Astrocyte (in vitro differentiated cells and primary cell): ENCODE data around the gene AFG1L. TPM values are rescaled to one million over a fixed set of nuclear protein-coding genes. Genes with fewer than 3 reads are reported as not detected.
A peak's percentile ranks its signal among the peaks of the same experiment; 100 is the strongest.

Experiments
- DNase-seq: peaks from one replicate; pipeline ENCODE4 v3.0.0-alpha.2; 2010; ENCODE audit warnings: low read depth
- FAIRE-seq: peaks from 2 replicates; lab custom pipeline; 2011; peaks lifted over from hg19 to GRCh38; lab: Jason Lieb, UNC
- H2AFZ ChIP-seq: 2 replicates; pipeline ENCODE4 v1.6.0; 2012; ENCODE audit warnings: low read depth, low read length, inconsistent platforms
- H3K27ac ChIP-seq: 2 replicates; pipeline ENCODE4 v1.5.1; 2011; ENCODE audit warnings: low read depth, low read length, inconsistent platforms
- H3K27me3 ChIP-seq: 2 replicates; pipeline ENCODE4 v1.6.0; 2011; ENCODE audit warnings: low read length, inconsistent platforms; ENCODE audit not compliant: insufficient read depth
- H3K36me3 ChIP-seq: 2 replicates; pipeline ENCODE4 v1.5.1; 2011; ENCODE audit warnings: low read length, inconsistent platforms; ENCODE audit not compliant: insufficient read depth
- H3K4me1 ChIP-seq: 2 replicates; pipeline ENCODE4 v1.5.1; 2011; ENCODE audit warnings: low read length, inconsistent platforms; ENCODE audit not compliant: insufficient read depth
- H3K4me2 ChIP-seq: 2 replicates; pipeline ENCODE4 v1.6.0; 2012; ENCODE audit warnings: low read length, inconsistent platforms
- H3K4me3 ChIP-seq: 2 replicates; pipeline ENCODE4 v1.5.1; 2011; ENCODE audit warnings: low read depth, mild to moderate bottlenecking, low read length, inconsistent platforms; ENCODE audit not compliant: insufficient read depth
- H3K79me2 ChIP-seq: 2 replicates; pipeline ENCODE4 v1.6.0; 2012; ENCODE audit warnings: mild to moderate bottlenecking, low read length, inconsistent platforms; ENCODE audit not compliant: insufficient read depth
- H3K9ac ChIP-seq: 2 replicates; pipeline ENCODE4 v1.6.0; 2012; ENCODE audit warnings: mild to moderate bottlenecking, low read length, inconsistent platforms
- H3K9me3 ChIP-seq: 2 replicates; pipeline ENCODE4 v1.5.1; 2012; ENCODE audit warnings: low read depth, mild to moderate bottlenecking, low read length, inconsistent platforms; ENCODE audit not compliant: insufficient read depth
- H4K20me1 ChIP-seq: 2 replicates; pipeline ENCODE4 v1.6.0; 2012; ENCODE audit warnings: low read length, inconsistent platforms; ENCODE audit not compliant: insufficient read depth
- H3K27ac Mint-ChIP-seq: one replicate; pipeline ENCODE4 v1.8.0; 2021; ENCODE audit warnings: mild to moderate bottlenecking, mixed read lengths; ENCODE audit not compliant: unreplicated experiment
- H3K27me3 Mint-ChIP-seq: one replicate; pipeline ENCODE4 v1.8.0; 2021; ENCODE audit warnings: low read depth, mixed read lengths; ENCODE audit not compliant: unreplicated experiment
- H3K36me3 Mint-ChIP-seq: one replicate; pipeline ENCODE4 v1.8.0; 2021; ENCODE audit warnings: low read depth, mixed read lengths; ENCODE audit not compliant: unreplicated experiment
- H3K4me1 Mint-ChIP-seq: one replicate; pipeline ENCODE4 v1.8.0; 2021; ENCODE audit warnings: low read depth, mixed read lengths; ENCODE audit not compliant: unreplicated experiment
- H3K4me3 Mint-ChIP-seq: one replicate; pipeline ENCODE4 v1.8.0; 2021; ENCODE audit warnings: mild to moderate bottlenecking, moderate library complexity, mixed read lengths; ENCODE audit not compliant: unreplicated experiment
- H3K9me3 Mint-ChIP-seq: one replicate; pipeline ENCODE4 v1.8.0; 2021; ENCODE audit warnings: mild to moderate bottlenecking, mixed read lengths; ENCODE audit not compliant: unreplicated experiment
- EZH2 ChIP-seq: IDR thresholded peaks from 2 replicates; pipeline ENCODE4 v1.6.1; 2012; ENCODE audit warnings: mild to moderate bottlenecking, low read length, inconsistent platforms; ENCODE audit not compliant: insufficient read depth
- total RNA-seq: library from RNA; stranded (reverse); gene quantifications from 2 replicates; pipeline ENCODE4 v1.2.1, GENCODE V29; 2021
- TF ChIP-seq, protein P1 (sequence below): IDR thresholded peaks from 2 replicates; pipeline ENCODE4 v1.5.1; 2011; ENCODE audit warnings: low read depth, mild to moderate bottlenecking, inconsistent platforms, low read length, moderate library complexity; ENCODE audit not compliant: insufficient read depth

AFG1L gene
- total RNA-seq, 1 donor from 2014 or later = 7.9 TPM

DNA sequence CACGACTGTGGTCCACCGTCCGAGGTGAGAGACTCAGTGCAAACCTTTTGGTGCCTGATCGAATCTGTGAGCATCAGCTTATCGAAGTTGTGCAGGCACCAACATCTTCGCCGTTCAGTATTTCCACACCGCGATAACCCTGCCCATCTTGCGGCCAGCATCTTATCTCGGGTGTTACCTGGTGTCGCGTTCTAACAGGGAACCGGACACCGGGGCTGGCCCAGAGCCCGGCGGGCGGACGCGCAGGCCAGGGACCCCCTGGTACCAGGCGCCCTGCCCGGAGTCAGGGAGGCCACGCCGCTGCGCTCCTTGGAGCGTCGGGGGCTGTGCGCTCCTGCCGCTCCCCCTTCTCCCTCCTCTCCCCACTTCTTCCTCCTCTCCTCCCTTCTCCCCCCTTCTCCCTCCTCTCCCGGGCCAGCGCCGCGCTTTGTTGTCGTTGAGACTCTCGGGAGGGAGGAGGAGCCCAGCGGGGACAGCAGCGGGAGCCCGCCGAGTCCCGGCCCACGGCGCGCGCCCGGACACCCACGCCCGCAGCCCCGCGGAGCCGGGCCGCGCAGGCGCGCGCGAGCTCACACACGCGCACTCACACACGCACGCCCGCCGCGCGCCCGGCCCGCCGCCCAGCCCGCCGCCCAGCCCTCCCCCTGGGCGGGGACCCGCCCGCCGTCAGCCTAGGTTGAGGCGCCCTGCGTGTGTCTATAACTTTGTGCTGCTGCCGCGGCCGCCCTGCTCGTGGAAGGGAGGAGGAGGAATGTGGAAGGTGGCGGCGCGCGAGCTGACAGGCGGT, 264.4 kb downstream of the AFG1L start:
- Mint-ChIP-seq H3K27me3 (peaks cover 20% of the 10 kb centered on the region), H3K4me3 (peak overlapping the region; percentile 90), H3K9me3 (no peaks in the 10 kb centered on the region), H3K36me3 (no peaks in the 10 kb centered on the region), H3K4me1 (peaks cover 10% of the 10 kb centered on the region), H3K27ac (peak overlapping the region; percentile 84)
- Histone ChIP-seq H3K4me2 (peak overlapping the region; percentile 99), H3K27ac (peak overlapping the region; percentile 86), H3K4me1 (peaks cover 22% of the 10 kb centered on the region), H3K4me3 (peak overlapping the region; percentile 95), H3K9ac (peak overlapping the region; percentile 89), H2AFZ (peak overlapping the region; percentile 91), H3K36me3 (no peaks in the 10 kb centered on the region), H3K9me3 (no peaks in the 10 kb centered on the region), H3K27me3 (peaks cover 6% of the 10 kb centered on the region), H3K79me2 (peaks cover 25% of the 10 kb centered on the region), H4K20me1 (peaks cover 20% of the 10 kb centered on the region)
- TF ChIP-seq EZH2 = no peak
- TF ChIP-seq, protein P1, sequence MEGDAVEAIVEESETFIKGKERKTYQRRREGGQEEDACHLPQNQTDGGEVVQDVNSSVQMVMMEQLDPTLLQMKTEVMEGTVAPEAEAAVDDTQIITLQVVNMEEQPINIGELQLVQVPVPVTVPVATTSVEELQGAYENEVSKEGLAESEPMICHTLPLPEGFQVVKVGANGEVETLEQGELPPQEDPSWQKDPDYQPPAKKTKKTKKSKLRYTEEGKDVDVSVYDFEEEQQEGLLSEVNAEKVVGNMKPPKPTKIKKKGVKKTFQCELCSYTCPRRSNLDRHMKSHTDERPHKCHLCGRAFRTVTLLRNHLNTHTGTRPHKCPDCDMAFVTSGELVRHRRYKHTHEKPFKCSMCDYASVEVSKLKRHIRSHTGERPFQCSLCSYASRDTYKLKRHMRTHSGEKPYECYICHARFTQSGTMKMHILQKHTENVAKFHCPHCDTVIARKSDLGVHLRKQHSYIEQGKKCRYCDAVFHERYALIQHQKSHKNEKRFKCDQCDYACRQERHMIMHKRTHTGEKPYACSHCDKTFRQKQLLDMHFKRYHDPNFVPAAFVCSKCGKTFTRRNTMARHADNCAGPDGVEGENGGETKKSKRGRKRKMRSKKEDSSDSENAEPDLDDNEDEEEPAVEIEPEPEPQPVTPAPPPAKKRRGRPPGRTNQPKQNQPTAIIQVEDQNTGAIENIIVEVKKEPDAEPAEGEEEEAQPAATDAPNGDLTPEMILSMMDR = no peak
- DNase-seq (peak; percentile 70), FAIRE-seq (no peak)

DNA sequence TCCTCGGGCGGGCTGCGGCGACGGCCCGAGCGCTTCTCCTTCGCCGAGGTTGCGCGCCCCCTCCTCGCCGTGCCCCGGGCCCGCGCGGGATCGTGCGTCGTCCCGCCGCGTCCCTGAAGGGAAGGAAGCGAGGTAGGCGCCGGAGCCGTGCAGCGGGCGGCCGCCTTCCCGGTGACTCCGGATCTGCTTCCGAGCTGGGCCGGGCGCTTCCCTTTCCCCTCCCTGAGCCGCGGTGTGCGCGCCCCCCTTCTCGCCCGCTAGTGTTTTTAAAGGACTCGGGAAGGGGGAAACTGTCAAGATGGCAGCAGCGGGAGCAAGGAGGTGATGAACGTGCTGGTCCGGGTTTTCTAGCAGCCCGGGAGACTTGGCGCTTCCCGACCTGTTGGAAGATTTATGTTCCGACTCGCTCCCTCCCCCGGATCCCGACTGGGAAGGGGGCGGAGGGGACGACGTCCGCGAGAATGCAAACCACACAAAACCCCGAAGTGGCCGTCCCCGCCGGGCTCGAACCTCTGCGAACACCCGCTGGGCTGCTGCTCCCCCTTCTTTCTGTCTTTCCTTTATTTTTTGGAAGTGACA, 265.1 kb downstream of the AFG1L start:
- Histone ChIP-seq H3K27me3 (peaks cover 3% of the 10 kb centered on the region), H3K4me1 (peaks cover 28% of the 10 kb centered on the region), H3K79me2 (peaks cover 29% of the 10 kb centered on the region), H3K27ac (peak overlapping the region; percentile 86), H4K20me1 (peaks cover 20% of the 10 kb centered on the region), H3K36me3 (no peaks in the 10 kb centered on the region), H3K4me3 (peak overlapping the region; percentile 95), H3K9me3 (no peaks in the 10 kb centered on the region), H2AFZ (peak overlapping the region; percentile 56), H3K9ac (peak overlapping the region; percentile 89), H3K4me2 (peak overlapping the region; percentile 99)
- peaks cover 15% of the 10 kb centered on the region for H3K27me3 Mint-ChIP-seq
- no peaks in the 10 kb centered on the region for H3K9me3 Mint-ChIP-seq
- FAIRE-seq (no peak), DNase-seq (peak; percentile 78)
- H3K36me3 Mint-ChIP-seq = no peaks in the 10 kb centered on the region
- TF ChIP-seq, protein P1 = no peak
- no peak for TF ChIP-seq EZH2
- H3K4me1 Mint-ChIP-seq = peaks cover 17% of the 10 kb centered on the region
- peak overlapping the region; percentile 90 for H3K4me3 Mint-ChIP-seq
- peak overlapping the region; percentile 84 for H3K27ac Mint-ChIP-seq
